IPS-20b (cell line): Measurements from ENCODE around the gene UNK.

Experiments used
- H3K27ac ChIP-seq: one replicate; pipeline ENCODE4 v1.5.1; 2013; ENCODE audit warnings: low read length
- H3K27me3 ChIP-seq: 2 replicates; pipeline ENCODE4 v1.6.1; 2013; ENCODE audit warnings: mild to moderate bottlenecking, low read length, inconsistent platforms; ENCODE audit not compliant: insufficient read depth
- H3K36me3 ChIP-seq: 2 replicates; pipeline ENCODE4 v1.6.1; 2013; ENCODE audit warnings: low read depth, mild to moderate bottlenecking, inconsistent platforms, low read length, moderate library complexity; ENCODE audit not compliant: insufficient read depth
- H3K4me1 ChIP-seq: 2 replicates; pipeline ENCODE4 v1.6.1; 2013; ENCODE audit warnings: mild to moderate bottlenecking, control low read depth, inconsistent platforms, low read length, moderate library complexity; ENCODE audit not compliant: insufficient read depth
- H3K4me3 ChIP-seq: 2 replicates; pipeline ENCODE4 v1.5.1; 2013; ENCODE audit warnings: mild to moderate bottlenecking, low read length, inconsistent platforms
- H3K9ac ChIP-seq: 2 replicates; pipeline ENCODE4 v1.6.1; 2013; ENCODE audit warnings: low read depth, mild to moderate bottlenecking, inconsistent platforms, low read length, moderate library complexity
- H3K9me3 ChIP-seq: 2 replicates; pipeline ENCODE4 v1.6.1; 2013; ENCODE audit warnings: mild to moderate bottlenecking, low read depth, low read length, inconsistent platforms; ENCODE audit not compliant: insufficient read depth

The UNK gene

DNA sequence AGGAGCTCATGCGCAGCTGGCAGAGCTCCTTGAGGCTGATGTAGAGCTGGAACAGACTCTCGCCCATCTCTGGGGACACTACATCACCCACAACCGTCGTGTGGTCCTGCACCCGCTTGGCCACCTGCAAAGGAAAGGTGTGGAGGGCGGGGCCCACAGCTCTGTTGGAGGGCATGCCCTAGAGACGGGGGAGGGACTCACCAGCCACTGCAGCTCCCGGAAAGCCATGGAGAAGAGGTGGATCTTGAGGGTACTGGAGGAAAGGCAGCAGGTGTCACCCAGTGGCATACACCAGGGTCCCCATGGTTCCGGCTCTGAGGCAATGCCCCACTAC lies 51.0 kb downstream of the UNK start:
- H3K36me3 ChIP-seq, result no peaks in the 10 kb centered on the region
- no peaks in the 10 kb centered on the region for H3K9me3 ChIP-seq
- no peak overlapping the region for H3K27ac ChIP-seq
- no peak overlapping the region for H3K4me3 ChIP-seq
- no peak overlapping the region for H3K9ac ChIP-seq
- H3K27me3 ChIP-seq, result no peaks in the 10 kb centered on the region
- H3K4me1 ChIP-seq, result peaks cover 20% of the 10 kb centered on the region; the same call in 1 of the 2 replicates

DNA sequence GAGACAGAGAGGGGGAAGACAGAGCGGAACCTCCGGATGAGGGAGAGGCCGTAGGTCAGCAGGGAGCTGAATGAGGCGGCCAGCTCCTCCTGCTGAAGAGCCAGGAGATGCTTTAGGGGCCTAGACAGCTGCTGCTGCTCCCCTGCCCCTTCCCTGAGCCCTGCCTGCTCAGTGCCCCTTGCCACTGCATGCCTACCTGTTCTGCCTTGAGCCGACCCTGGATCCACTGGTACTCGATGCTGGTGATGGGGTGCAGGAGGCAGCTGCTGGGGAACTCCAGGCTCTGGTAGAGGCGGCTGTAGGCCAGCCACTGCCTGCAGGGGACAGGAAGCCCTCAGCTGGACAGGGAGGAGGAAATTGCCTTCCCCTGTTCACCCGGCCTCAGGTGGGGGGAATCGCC lies 52.0 kb downstream of the UNK start:
- Histone ChIP-seq H3K36me3 (no peaks in the 10 kb centered on the region), H3K27ac (no peak overlapping the region), H3K27me3 (no peaks in the 10 kb centered on the region), H3K4me3 (no peak overlapping the region), H3K4me1 (peaks cover 14% of the 10 kb centered on the region; the same call in 1 of the 2 replicates), H3K9me3 (no peaks in the 10 kb centered on the region), H3K9ac (no peak overlapping the region)

DNA sequence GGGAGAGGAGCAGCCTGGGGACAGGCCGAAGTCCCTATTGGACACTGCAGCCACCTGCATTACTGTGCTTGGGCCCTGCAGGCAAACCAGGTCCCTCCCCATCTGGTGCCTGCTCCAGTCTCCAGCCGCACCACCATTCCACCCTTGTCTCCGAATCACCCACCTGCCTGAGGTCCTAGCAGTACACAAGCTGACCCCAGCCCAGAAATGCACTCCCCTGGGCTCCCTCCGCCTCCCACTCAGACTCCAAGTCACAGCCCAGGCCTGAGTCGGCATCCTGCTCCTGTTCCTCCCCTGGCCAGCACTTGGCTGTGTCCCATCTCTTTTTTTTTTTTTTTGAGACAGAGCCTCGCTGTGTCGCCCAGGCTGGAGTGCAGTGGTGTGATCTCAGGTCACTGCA lies 53.3 kb downstream of the UNK start:
- H3K9me3 ChIP-seq, result no peaks in the 10 kb centered on the region
- no peaks in the 10 kb centered on the region for H3K36me3 ChIP-seq
- H3K9ac ChIP-seq, result no peak overlapping the region
- no peak overlapping the region for H3K27ac ChIP-seq
- peaks cover 7% of the 10 kb centered on the region; the same call in 1 of the 2 replicates for H3K4me1 ChIP-seq
- no peak overlapping the region for H3K4me3 ChIP-seq
- no peaks in the 10 kb centered on the region for H3K27me3 ChIP-seq

DNA sequence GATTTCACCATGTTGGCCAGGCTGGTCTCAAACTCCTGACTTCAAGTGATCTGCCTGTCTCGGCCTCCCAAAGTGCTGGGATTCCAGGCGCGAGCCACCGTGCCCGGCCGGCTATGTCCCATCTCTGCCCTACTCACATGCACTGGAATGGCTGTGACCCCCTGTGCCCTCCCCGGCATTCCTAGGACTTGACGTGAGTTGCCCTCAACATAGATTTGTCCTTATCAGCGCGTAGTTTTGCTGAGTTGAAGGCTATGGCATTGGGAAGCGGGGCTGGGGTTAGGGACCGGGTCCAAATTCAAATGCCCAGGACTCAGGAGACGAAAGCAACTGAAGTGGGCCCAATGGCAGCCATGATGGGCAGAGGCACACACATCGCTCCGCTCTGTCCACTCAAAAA lies 53.8 kb downstream of the UNK start:
- Histone ChIP-seq H3K27me3 (no peaks in the 10 kb centered on the region), H3K4me1 (peaks cover 2% of the 10 kb centered on the region; the same call in 1 of the 2 replicates), H3K9ac (no peak overlapping the region), H3K4me3 (no peak overlapping the region), H3K36me3 (no peaks in the 10 kb centered on the region), H3K27ac (no peak overlapping the region), H3K9me3 (no peaks in the 10 kb centered on the region)

DNA sequence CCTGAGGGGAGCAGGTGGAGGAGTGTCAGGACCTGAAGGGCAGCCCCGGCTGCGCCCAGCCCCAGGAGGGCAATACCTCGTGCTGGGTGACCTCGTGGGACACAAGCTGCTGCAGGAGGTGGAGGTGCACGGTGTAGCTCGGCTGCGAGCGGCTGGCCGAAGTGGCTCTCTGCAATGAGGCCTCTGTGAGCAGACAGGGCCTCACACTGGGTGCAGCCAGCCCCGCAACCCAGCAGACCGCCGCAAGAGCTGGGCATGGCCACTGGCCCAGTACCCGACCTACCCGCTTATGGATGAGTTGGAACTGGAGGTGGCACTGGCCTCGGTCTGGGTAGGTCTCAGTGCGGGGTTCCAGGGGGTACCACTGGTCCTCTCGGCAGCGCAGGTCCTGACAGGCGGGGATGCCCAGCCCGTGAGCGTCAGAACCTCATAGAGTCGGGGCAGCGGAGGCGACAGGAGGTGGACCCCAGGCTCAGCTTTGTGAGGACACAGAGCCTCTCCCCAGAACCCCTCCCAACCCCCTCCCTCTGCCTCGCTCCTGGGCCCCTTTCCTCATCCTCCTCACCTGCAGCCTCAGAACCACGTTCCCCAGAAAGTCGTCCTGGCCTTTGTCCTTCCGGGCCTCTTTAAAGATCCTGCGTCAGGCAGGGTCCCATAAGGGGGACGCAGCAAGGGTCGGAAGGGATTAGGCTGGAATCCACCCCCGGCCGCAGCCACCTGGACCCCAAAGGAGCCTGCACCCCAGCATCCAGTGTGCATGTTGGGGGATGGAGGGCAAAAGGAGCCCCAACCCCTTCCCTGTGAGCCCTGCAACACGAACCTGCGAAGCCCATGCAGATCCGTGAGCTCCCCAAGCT lies 55.6 kb downstream of the UNK start:
- no peaks in the 10 kb centered on the region for H3K36me3 ChIP-seq
- no peak overlapping the region for H3K27ac ChIP-seq
- peaks cover 4% of the 10 kb centered on the region; the same call in 1 of the 2 replicates for H3K4me1 ChIP-seq
- H3K4me3 ChIP-seq, result no peak overlapping the region
- no peaks in the 10 kb centered on the region for H3K9me3 ChIP-seq
- H3K9ac ChIP-seq, result no peak overlapping the region
- H3K27me3 ChIP-seq, result no peaks in the 10 kb centered on the region

DNA sequence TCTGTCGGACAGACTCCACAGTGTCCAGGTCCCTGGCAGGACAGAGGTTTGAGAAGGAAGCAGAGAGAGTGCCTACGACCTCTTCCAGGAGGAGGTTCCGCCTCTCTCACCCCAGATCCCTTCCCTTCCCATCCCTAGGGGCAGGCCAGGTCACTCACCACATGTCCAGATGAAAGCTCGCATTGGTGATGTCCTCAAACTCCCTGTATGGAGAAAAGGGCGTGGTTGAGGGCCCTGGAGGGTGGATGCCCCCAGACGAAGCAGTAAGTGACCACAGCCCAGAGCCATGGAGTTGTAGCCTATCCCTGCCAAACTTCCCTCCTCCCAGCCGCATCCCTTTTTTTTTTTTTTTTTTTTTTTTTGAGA lies 56.2 kb downstream of the UNK start:
- Histone ChIP-seq H3K4me1 (peaks cover 7% of the 10 kb centered on the region; the same call in 1 of the 2 replicates), H3K36me3 (0 out of 2 replicates have a peak, but pooled peaks cover under 1% of the 10 kb centered on the region), H3K9me3 (no peaks in the 10 kb centered on the region), H3K9ac (no peak overlapping the region), H3K4me3 (no peak overlapping the region), H3K27me3 (no peaks in the 10 kb centered on the region), H3K27ac (no peak overlapping the region)

DNA sequence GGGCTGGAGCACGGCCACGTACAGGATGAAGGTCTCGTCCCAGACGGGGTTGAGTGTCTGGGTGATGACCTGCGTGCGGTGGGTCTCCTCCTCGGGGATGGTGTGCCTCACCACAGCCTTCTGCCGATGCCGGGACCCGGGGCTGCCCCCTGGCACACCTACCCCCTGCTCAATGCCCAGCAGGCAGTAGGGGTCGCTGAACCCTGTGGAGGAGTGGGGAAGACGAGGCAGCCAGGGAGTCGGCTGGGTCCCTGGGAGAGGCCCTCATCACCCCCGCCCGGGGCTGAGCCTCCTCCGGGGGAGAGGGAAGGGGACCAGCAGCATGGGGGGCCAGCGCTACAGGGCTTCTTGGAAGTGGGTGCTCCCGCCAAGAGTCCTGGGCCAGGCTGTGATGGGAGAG lies 57.8 kb downstream of the UNK start:
- Histone ChIP-seq H3K9ac (no peak overlapping the region), H3K36me3 (peaks cover 16% of the 10 kb centered on the region), H3K9me3 (no peaks in the 10 kb centered on the region), H3K27ac (no peak overlapping the region), H3K4me1 (peaks cover 7% of the 10 kb centered on the region; the same call in 1 of the 2 replicates), H3K27me3 (no peaks in the 10 kb centered on the region), H3K4me3 (no peak overlapping the region)

DNA sequence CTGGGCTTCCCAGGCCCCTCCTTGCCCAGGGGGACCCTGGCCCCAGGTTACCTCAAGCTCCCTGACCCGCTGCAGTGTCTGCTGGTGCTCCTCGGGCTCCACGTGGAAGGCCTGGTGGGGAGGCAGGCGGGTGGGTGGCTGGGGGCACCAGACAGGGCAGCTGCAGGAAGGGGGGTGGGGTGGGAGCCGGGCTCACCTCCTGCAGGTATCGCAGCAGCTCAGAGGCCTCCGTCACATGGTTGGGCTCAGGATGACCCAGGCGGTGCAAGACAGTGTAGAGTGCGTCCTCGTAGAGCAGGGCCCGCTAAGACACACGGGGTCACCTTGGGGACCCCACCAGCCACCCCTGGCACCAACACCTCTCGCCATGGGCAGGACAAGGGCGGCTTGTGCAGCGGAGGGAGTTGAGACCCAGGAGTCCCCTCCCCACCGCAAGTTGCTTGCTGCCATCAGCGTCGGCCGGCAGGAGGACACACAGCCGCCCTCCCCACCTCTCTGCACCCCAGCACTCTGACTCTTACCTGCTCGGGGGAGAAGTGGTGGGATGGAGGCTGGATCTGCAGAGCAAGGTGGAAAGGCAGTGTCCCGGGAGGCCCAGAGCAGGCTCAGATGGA lies 58.5 kb downstream of the UNK start:
- H3K9ac ChIP-seq, result no peak overlapping the region
- peaks cover 22% of the 10 kb centered on the region for H3K36me3 ChIP-seq
- no peak overlapping the region for H3K4me3 ChIP-seq

DNA sequence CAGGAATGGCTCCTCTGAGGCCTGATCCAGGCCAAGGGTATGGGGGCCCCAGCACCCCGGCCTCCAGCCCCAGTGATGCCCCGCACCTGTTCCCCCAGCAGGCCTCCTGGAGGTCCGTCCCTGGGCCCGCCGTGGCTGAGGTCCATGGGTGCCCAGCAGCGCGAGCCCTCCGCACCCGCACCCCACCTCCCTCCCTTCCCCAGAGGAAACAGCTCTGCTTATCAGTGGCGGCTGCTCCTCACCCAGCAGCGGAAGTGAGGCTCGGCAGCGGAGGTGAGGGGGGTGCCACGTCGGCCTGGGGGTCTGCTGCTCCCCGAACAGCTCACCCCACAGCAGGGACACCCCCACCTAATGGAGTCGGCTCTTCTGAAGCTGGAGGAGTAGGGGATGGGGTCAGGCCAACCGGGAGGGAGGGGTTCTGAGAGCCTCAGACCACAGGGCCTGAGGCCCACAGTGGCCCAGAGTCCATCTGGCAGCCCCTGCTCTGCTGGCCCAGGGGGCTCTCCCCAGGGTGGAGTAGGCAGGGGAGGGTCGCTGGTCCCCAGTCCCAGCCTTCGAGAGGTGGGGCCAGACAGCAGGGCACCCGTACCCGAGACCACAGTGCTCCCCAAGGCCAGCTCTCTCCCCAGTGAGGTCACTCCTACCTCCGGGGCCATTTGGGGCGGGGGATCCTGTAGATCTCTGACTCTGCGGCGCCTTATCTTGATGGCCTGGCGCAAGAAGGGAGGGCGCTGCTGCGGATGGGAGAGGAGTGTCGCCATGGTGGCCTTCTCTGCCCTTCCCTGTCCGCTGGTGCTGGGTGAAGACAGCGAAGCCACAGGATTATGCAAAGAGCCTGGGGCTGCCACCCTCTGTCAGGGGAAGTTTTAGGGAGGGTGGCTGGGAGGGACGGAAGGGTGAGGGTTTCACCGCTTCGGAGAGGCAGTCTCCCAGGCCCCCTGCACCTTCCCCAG lies 59.2 kb downstream of the UNK start, which contains the start of gene UNC13D:
Gene UNC13D, minus strand, starts transcription at position 828 of the 953 bp plus-strand sequence. Its CDS starts 67 bp downstream, at position 761.
- no peaks in the 10 kb centered on the region for H3K27me3 ChIP-seq
- no peak within 1 kb of the TSS for H3K9ac ChIP-seq
- H3K4me1 ChIP-seq, result peaks cover 7% of the 10 kb centered on the region; the same call in 1 of the 2 replicates
- H3K36me3 ChIP-seq, result peaks cover 28% of the 10 kb centered on the region
- no peaks in the 10 kb centered on the region for H3K9me3 ChIP-seq
- H3K27ac ChIP-seq, result no peak within 1 kb of the TSS
- H3K4me3 ChIP-seq, result no peak within 1 kb of the TSS

More for the DNA sequence above, 58.5 kb downstream of the UNK start:
- Histone ChIP-seq H3K27ac (no peak overlapping the region), H3K9me3 (no peaks in the 10 kb centered on the region), H3K27me3 (no peaks in the 10 kb centered on the region), H3K4me1 (peaks cover 7% of the 10 kb centered on the region; the same call in 1 of the 2 replicates)

DNA sequence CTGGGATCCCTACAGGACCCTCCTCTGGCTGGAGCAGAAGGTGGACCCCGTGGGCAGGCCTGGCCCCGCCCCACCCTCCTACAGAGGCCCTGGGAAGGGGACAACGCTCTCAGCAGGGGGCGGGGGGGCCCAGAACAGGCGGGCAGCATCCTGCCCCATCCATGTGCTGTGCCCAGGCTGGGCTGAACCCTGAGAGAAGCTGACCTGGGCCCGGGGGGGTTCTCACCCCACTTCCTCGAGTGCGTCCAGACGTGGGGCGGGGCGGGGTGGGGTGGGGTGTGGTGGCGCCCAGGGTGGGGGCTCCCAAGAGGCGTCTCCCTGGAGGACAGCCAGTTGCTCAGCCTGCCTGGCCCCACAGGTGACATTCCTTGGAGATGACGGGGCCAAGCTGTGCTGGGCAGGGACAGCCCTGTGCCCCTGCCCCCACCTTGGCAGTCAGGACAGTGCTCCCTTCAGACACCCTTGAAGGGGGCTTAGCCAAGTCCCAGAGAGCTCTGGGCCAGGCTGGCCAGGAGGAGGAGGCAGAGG lies 60.0 kb downstream of the UNK start:
- H3K9me3 ChIP-seq, result no peaks in the 10 kb centered on the region
- H3K4me1 ChIP-seq, result peaks cover 7% of the 10 kb centered on the region; the same call in 1 of the 2 replicates
- no peak overlapping the region for H3K27ac ChIP-seq
- H3K4me3 ChIP-seq, result no peak overlapping the region
- H3K27me3 ChIP-seq, result no peaks in the 10 kb centered on the region
- peaks cover 35% of the 10 kb centered on the region for H3K36me3 ChIP-seq
- H3K9ac ChIP-seq, result no peak overlapping the region

DNA sequence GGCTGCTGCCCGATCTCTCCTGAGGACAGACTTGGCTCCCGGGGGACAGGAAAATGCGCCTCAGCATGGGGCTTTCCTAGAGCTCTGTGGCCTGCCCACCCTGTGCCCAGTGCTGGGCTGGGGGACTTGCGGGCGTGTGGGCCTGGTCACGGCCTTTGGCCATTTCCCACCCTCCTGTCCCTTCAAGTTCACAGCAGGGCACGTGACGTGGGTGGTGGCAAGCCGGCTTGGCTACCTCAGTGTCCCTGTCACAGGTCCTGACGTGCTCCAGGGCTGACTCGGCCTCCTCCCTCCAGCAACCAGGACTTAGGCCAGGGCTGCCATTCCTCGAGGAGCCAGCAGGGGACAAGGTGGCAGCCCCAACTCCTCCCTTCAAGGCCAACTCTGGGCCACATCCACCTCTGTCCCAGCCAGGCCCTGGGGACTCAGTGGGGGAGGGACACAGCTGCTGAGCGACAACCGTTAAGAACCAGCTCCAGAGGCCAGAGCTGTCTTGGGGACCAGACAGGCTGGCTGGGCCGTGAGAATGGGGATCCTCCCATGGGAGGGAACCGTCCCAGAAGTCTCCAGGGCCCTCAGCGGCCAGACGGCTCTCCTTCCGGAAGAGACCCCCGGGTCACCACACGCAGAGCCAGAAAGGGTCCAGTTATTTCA lies 60.6 kb downstream of the UNK start:
- H3K27ac ChIP-seq, result no peak overlapping the region

More for the DNA sequence above, 60.6 kb downstream of the UNK start:
- H3K27me3 ChIP-seq, result no peaks in the 10 kb centered on the region
- no peak overlapping the region for H3K4me3 ChIP-seq
- H3K9me3 ChIP-seq, result no peaks in the 10 kb centered on the region
- peaks cover 7% of the 10 kb centered on the region; the same call in 1 of the 2 replicates for H3K4me1 ChIP-seq
- H3K36me3 ChIP-seq, result peaks cover 39% of the 10 kb centered on the region
- H3K9ac ChIP-seq, result no peak overlapping the region
